Progenitor cell of endocrine pancreas (in vitro differentiated cells): ENCODE data around the gene POLK. TPM values are rescaled to one million over a fixed set of nuclear protein-coding genes. Genes with fewer than 3 reads are reported as not detected.

Experiments
- DNase-seq: peaks from one replicate; pipeline ENCODE4 v3.0.0; 2021; ENCODE audit warnings: low spot score; ENCODE audit not compliant: unreplicated experiment
- H3K27ac Mint-ChIP-seq: 2 replicates; pipeline ENCODE4 v1.8.0; 2021; ENCODE audit warnings: mild to moderate bottlenecking, moderate library complexity, mixed read lengths
- H3K27me3 Mint-ChIP-seq: 2 replicates; pipeline ENCODE4 v1.8.0; 2021; ENCODE audit warnings: mixed read lengths
- H3K36me3 Mint-ChIP-seq: 2 replicates; pipeline ENCODE4 v1.8.0; 2022; ENCODE audit warnings: mixed read lengths; ENCODE audit not compliant: insufficient read depth
- H3K4me1 Mint-ChIP-seq: 2 replicates; pipeline ENCODE4 v1.8.0; 2021; ENCODE audit warnings: low read depth, mixed read lengths
- H3K4me3 Mint-ChIP-seq: 2 replicates; pipeline ENCODE4 v1.8.0; 2021; ENCODE audit warnings: low read depth, mild to moderate bottlenecking, moderate library complexity, mixed read lengths
- H3K9me3 Mint-ChIP-seq: 2 replicates; pipeline ENCODE4 v1.8.0; 2021; ENCODE audit warnings: low read depth, mixed read lengths
- CTCF ChIP-seq: fragments of 200-600 bp; sonication (generic); IDR thresholded peaks from one replicate; pipeline ENCODE4 v1.5.0; 2021; ENCODE audit warnings: antibody characterized with exemption, mild to moderate bottlenecking; ENCODE audit not compliant: unreplicated experiment
- total RNA-seq: library from RNA; stranded (reverse); gene quantifications from 2 replicates; pipeline ENCODE4 v1.2.1, GENCODE V29; 2021

POLK gene
- total RNA-seq, 1 donor from 2014 or later = 20.2 TPM

DNA sequence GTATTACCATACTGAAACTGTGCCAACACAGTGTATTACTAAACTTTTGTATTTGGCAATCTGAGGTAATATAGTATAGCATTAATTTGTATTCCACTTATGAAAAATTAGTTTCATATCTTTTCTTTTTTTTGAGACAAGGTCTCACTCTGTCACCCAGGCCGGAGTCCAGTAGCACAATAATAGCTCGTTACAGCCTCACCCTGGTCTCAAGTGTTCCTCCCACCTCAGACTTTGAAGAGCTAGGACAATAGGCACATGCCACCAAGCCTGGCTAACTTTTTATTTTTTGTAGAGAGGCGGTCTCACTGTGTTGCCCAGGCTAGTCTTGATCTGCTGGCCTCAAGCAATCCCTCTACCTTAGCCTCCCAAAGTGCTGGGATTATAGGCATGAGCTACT is 36.1 kb downstream of the POLK start:
- H3K27me3 Mint-ChIP-seq = no peaks in the 10 kb centered on the region
- H3K4me3 Mint-ChIP-seq = no peak overlapping the region
- H3K4me1 Mint-ChIP-seq = no peaks in the 10 kb centered on the region
- H3K9me3 Mint-ChIP-seq = no peaks in the 10 kb centered on the region
- H3K36me3 Mint-ChIP-seq = peaks cover 4% of the 10 kb centered on the region
- DNase-seq = no peak
- no peak overlapping the region for H3K27ac Mint-ChIP-seq
- no peak for TF ChIP-seq CTCF

- no peak for TF ChIP-seq CTCF
- H3K27me3 Mint-ChIP-seq = no peaks in the 10 kb centered on the region
- no peak for DNase-seq
- H3K4me3 Mint-ChIP-seq = no peak overlapping the region
- peaks cover 7% of the 10 kb centered on the region for H3K36me3 Mint-ChIP-seq
- no peaks in the 10 kb centered on the region for H3K4me1 Mint-ChIP-seq
- H3K27ac Mint-ChIP-seq = no peak overlapping the region
- no peaks in the 10 kb centered on the region for H3K9me3 Mint-ChIP-seq
These were observed 38.9 kb downstream of the POLK start for GRCh38 chr5:75550597-75550996.

GRCh38 chr5:75551471-75551870 is 39.8 kb downstream of the POLK start:
- no peaks in the 10 kb centered on the region for H3K9me3 Mint-ChIP-seq
- DNase-seq = no peak
- TF ChIP-seq CTCF = no peak

DNA sequence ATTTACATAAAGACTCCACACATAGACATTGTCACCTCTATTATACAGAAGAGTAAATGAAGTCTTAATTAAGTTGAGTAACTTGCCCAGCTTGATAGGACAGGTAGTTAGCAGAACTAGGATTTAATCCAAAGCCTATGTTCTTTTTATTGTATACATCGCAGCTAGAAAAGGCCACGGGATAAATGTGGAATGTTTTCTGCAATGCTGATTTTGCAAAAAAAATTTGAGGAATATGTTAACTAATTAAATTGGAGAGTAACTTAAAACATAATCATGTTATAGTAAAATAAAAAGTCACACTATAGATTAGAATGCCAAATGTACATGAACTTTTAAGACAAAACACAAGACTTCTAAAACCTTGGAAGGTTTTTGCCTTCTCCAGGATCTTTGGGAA is 41.1 kb downstream of the POLK start:
- no peak overlapping the region for H3K27ac Mint-ChIP-seq
- no peak for TF ChIP-seq CTCF
- no peaks in the 10 kb centered on the region for H3K27me3 Mint-ChIP-seq
- H3K9me3 Mint-ChIP-seq = no peaks in the 10 kb centered on the region
- no peak overlapping the region for H3K4me3 Mint-ChIP-seq
- peaks cover 18% of the 10 kb centered on the region for H3K36me3 Mint-ChIP-seq
- no peaks in the 10 kb centered on the region for H3K4me1 Mint-ChIP-seq
- DNase-seq = no peak

More at GRCh38 chr5:75551471-75551870, 39.8 kb downstream of the POLK start:
- H3K4me3 Mint-ChIP-seq = no peak overlapping the region
- peaks cover 10% of the 10 kb centered on the region for H3K36me3 Mint-ChIP-seq
- H3K27me3 Mint-ChIP-seq = no peaks in the 10 kb centered on the region
- H3K4me1 Mint-ChIP-seq = no peaks in the 10 kb centered on the region
- no peak overlapping the region for H3K27ac Mint-ChIP-seq

DNA sequence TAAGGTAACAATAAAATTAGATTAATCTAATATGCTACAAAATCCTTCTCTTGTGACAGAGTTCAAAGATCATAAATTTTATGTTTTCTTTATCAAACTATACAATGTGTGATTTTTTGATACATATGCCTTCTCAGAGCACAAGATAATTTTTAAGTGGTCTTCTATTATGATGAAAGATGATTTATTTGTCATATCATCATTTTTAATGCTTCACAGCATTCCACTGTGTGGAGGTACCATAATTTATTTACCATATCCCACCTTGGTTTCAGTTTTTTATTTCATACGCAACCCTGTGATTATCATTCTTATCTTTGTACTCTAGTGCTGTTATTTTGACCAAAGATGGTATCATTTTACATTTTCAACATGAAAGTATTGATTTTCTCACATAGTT is 41.7 kb downstream of the POLK start:
- H3K36me3 Mint-ChIP-seq = peaks cover 22% of the 10 kb centered on the region
- no peak for TF ChIP-seq CTCF
- DNase-seq = no peak
- H3K4me1 Mint-ChIP-seq = no peaks in the 10 kb centered on the region
- H3K27me3 Mint-ChIP-seq = no peaks in the 10 kb centered on the region
- H3K27ac Mint-ChIP-seq = no peak overlapping the region
- H3K4me3 Mint-ChIP-seq = no peak overlapping the region
- no peaks in the 10 kb centered on the region for H3K9me3 Mint-ChIP-seq
